Measurements from ENCODE around the gene SULT2B1.

SULT2B1 gene

DNA sequence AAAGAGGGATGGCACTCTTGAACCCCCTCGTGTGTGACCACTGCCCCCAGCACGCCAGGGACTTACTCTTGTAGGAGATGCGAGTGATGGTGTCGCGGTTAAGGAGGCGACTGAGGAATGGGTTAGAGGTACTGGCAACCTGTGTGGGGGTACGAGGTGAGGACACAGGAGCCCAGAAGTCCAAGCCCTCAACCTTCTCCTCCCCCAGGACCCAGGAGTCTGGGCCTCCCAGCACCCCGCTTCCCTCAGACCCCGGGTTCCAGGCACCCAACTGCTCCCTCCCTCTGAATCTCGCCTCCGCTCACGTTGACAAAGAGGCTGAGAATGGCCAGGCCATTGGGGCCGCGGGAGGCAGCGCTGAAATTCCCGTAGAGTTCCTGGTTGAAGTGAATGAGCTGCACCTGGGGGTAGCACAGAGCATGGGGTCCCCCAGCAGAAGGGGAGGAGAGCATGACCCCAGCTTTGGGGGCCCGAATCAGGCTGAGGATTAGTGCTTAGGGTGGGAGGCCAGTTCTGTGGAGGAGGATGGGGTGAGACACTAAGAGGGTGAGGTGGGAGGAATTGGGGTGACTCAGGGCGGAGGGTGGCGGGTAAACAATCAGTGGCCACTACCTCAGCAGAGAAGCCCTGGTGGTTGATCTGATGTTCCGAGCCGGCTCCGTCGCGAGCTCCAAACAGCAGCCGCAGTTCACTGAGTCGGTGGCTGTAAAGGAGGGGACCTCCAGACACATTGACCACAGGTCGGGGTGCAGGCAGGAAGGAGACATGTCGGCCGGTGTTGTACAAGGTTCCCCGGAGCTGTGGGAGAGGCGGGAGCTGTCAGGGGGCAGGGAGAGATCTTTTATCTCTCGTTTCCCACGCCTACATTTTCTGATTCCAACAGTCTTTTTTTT lies 87.8 kb downstream of the SULT2B1 start:
- Histone ChIP-seq H3K9ac (peak overlapping the region in 1 of 11 experiments; percentile 18; a peak in 1 of 22 replicates), H3K9me3 (replicated peaks in 1 of 11) (no peaks in the 10 kb centered on the region), H3K36me3 (0 out of 22 replicates have a peak, but pooled peaks cover 0 to 8% (median 0%) of the 10 kb centered on the region in 11 experiments), H3K27me3 (no peaks in the 10 kb centered on the region), H3K27ac (peak overlapping the region in 10 of 11 experiments; percentile 32 to 99 (median 97); a peak in 14 of 22 replicates), H3K4me2 (peak overlapping the region in 9 of 11 experiments; percentile 91 to 99 (median 93); a peak in 14 of 22 replicates), H3K4me1 (peaks cover 35 to 52% (median 42%) of the 10 kb centered on the region in 10 experiments), H3K4me3 (no peak overlapping the region), H4K20me1 (peaks cover 0 to 12% (median 0%) of the 10 kb centered on the region in 11 experiments; a peak in 5 of 22 replicates)
- no peak for TF ChIP-seq Cebpa-rat (IDR thresholded peaks at IDR 0.05)

GRCh38 chr19:48641850-48642249 lies 89.9 kb downstream of the SULT2B1 start:
- no peak overlapping the region for H3K4me3 ChIP-seq
- H3K36me3 ChIP-seq, result 0 out of 22 replicates have a peak, but pooled peaks cover 0 to 8% (median 0%) of the 10 kb centered on the region in 11 experiments
- H3K4me2 ChIP-seq, result no peak overlapping the region
- H4K20me1 ChIP-seq, result peaks cover 0 to 3% (median 0%) of the 10 kb centered on the region in 11 experiments; a peak in 5 of 22 replicates
- TF ChIP-seq Cebpa-rat (IDR thresholded peaks at IDR 0.05), result no peak
- H3K27ac ChIP-seq, result no peak overlapping the region
- no peaks in the 10 kb centered on the region for H3K27me3 ChIP-seq
- peaks cover 31 to 58% (median 48%) of the 10 kb centered on the region in 10 experiments for H3K4me1 ChIP-seq
- H3K9ac ChIP-seq, result no peak overlapping the region
- H3K9me3 ChIP-seq (replicated peaks in 1 of 11), result no peaks in the 10 kb centered on the region

DNA sequence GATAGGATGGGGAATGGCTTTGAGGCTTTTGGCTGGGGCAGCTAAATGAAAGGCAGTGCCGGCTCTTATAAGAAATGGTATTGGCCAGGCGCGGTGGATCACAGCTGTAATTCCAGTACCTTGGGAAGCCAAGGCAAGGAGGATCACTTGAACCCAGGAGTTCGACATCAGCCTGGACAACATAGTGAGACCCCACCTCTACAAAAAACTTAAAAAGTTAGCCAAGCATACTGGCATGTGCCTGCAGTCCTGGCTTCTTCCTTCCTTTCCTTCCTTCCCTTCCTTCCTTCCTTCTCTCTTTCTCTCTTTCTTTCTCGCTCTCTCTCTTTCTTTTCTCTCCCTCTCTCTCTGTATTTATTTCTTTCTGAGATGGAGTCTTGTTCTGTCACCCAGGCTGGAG lies 90.9 kb downstream of the SULT2B1 start:
- Histone ChIP-seq H3K4me2 (peak overlapping the region in 7 of 11 experiments; percentile 1 to 94 (median 26); a peak in 7 of 22 replicates), H3K9me3 (replicated peaks in 1 of 11) (no peaks in the 10 kb centered on the region), H3K36me3 (0 out of 22 replicates have a peak, but pooled peaks cover 0 to 8% (median 0%) of the 10 kb centered on the region in 11 experiments), H4K20me1 (no peaks in the 10 kb centered on the region), H3K9ac (no peak overlapping the region), H3K4me1 (peaks cover 41 to 65% (median 58%) of the 10 kb centered on the region in 10 experiments), H3K4me3 (no peak overlapping the region), H3K27me3 (no peaks in the 10 kb centered on the region), H3K27ac (0 out of 22 replicates have a peak overlapping the region, but pooled peaks of 2 of the 11 experiments have one; percentile 5 to 32)
- TF ChIP-seq Cebpa-rat (IDR thresholded peaks at IDR 0.05), result no peak

DNA sequence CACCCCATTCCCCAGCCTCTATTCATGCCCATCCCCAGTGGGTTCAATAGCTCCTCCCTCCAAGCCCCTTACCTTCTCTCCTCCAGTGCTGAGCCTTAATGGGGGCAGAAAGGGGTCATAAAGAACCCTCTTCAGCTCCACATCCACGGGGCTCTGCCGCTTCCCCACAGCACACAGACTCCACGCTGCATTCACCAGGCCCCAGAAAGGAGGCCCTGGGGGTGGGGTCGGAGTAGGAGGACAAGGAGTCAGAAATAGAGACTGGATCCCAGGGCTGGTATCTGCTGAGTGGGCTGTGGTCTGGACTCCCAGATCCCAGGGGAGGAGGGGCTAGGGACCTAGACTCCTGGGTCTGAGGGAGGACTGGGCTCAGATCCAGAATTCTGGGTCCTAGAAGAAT lies 92.4 kb downstream of the SULT2B1 start:
- Histone ChIP-seq H3K4me2 (peak overlapping the region; percentile 94 to 100 (median 100)), H3K27ac (peak overlapping the region in 4 of 11 experiments; percentile 17 to 89 (median 56); a peak in 9 of 22 replicates), H3K4me3 (peak overlapping the region in 8 of 10 experiments; percentile 61 to 71 (median 64); a peak in 15 of 20 replicates), H3K36me3 (0 out of 22 replicates have a peak, but pooled peaks cover 0 to 4% (median 0%) of the 10 kb centered on the region in 11 experiments), H3K27me3 (no peaks in the 10 kb centered on the region), H3K9me3 (replicated peaks in 1 of 11) (no peaks in the 10 kb centered on the region), H4K20me1 (no peaks in the 10 kb centered on the region), H3K9ac (peak overlapping the region in 6 of 11 experiments; percentile 81 to 87 (median 84); a peak in 7 of 22 replicates), H3K4me1 (peaks cover 39 to 63% (median 57%) of the 10 kb centered on the region in 10 experiments)
- no peak for TF ChIP-seq Cebpa-rat (IDR thresholded peaks at IDR 0.05)

- Histone ChIP-seq H3K27ac (peak overlapping the region; percentile 81 to 99 (median 89)), H4K20me1 (no peaks in the 10 kb centered on the region), H3K4me3 (peak overlapping the region; percentile 60 to 71 (median 64)), H3K27me3 (no peaks in the 10 kb centered on the region), H3K9me3 (replicated peaks in 1 of 11) (no peaks in the 10 kb centered on the region), H3K4me2 (peak overlapping the region; percentile 94 to 100 (median 100)), H3K36me3 (no peaks in the 10 kb centered on the region), H3K4me1 (peaks cover 39 to 63% (median 59%) of the 10 kb centered on the region in 10 experiments), H3K9ac (peak overlapping the region; percentile 78 to 87 (median 84))
- TF ChIP-seq Cebpa-rat (IDR thresholded peaks at IDR 0.05), result no peak
These were observed 93.1 kb downstream of the SULT2B1 start for GRCh38 chr19:48644839-48645619.

DNA sequence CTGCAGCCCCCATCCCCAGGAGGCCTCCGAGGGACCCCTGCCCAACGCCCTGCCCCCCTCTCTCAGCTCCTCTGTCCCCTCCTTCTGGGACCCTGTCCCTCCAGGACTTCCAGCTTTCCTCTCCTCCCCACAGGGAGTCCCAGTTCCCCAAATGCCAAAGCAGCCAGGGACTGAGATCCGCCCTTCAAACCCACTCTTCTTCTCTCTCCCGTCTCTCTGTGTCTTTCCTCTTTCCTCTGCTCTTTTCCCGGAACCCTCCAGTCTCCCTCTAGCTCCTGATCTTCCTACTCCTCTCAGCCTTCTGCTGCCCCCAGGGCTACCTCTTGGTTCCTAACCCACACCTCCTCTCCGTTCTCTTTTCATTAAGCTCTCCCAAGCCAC lies 93.6 kb downstream of the SULT2B1 start:
- peak overlapping the region; percentile 81 to 99 (median 89) for H3K27ac ChIP-seq

GRCh38 chr19:48646001-48646721 lies 94.2 kb downstream of the SULT2B1 start, which contains the start of gene CA11:
TSS of gene CA11 (minus strand) at chr19:48646187. CDS start at chr19:48645632, 555 bp downstream.
- H3K4me3 ChIP-seq, result peak within 1 kb of the TSS; percentile 60 to 71 (median 64)
- peaks cover 49 to 73% (median 69%) of the 10 kb centered on the region in 10 experiments for H3K4me1 ChIP-seq
- H3K9me3 ChIP-seq (replicated peaks in 1 of 11), result no peaks in the 10 kb centered on the region
- no peaks in the 10 kb centered on the region for H3K36me3 ChIP-seq
- H3K27ac ChIP-seq, result peak within 1 kb of the TSS; percentile 82 to 100 (median 97)
- H3K9ac ChIP-seq, result peak within 1 kb of the TSS; percentile 82 to 92 (median 87)
- no peak for TF ChIP-seq Cebpa-rat (IDR thresholded peaks at IDR 0.05)
- no peaks in the 10 kb centered on the region for H4K20me1 ChIP-seq
- no peaks in the 10 kb centered on the region for H3K27me3 ChIP-seq
- peak within 1 kb of the TSS; percentile 94 to 100 (median 100) for H3K4me2 ChIP-seq

More for the DNA sequence above, 93.6 kb downstream of the SULT2B1 start:
- peak overlapping the region; percentile 60 to 71 (median 64) for H3K4me3 ChIP-seq
- H3K9ac ChIP-seq, result peak overlapping the region; percentile 78 to 87 (median 84)
- peaks cover 44 to 68% (median 64%) of the 10 kb centered on the region in 10 experiments for H3K4me1 ChIP-seq
- H3K27me3 ChIP-seq, result no peaks in the 10 kb centered on the region
- H3K9me3 ChIP-seq (replicated peaks in 1 of 11), result no peaks in the 10 kb centered on the region
- H4K20me1 ChIP-seq, result no peaks in the 10 kb centered on the region
- no peaks in the 10 kb centered on the region for H3K36me3 ChIP-seq
- TF ChIP-seq Cebpa-rat (IDR thresholded peaks at IDR 0.05), result no peak
- peak overlapping the region; percentile 94 to 100 (median 100) for H3K4me2 ChIP-seq
